Hepatocyte (in vitro differentiated cells): ENCODE results near the gene HOXB6. TPM values are rescaled to one million over a fixed set of nuclear protein-coding genes. Genes with fewer than 3 reads are reported as not detected.
A peak's percentile ranks its signal among the peaks of the same experiment; 100 is the strongest.

Experiments
- DNase-seq: peaks from one replicate; pipeline ENCODE4 v3.0.0-alpha.2; 2016; ENCODE audit warnings: low spot score
- H2AFZ ChIP-seq: fragments of 200-600 bp; sonication (generic); 2 replicates; pipeline ENCODE4 v1.6.0; 2016; ENCODE audit warnings: antibody characterized with exemption, mild to moderate bottlenecking
- H3K27ac ChIP-seq: fragments of 200-600 bp; sonication (generic); 2 replicates; pipeline ENCODE4 v1.5.1; 2016; ENCODE audit warnings: mild to moderate bottlenecking
- H3K27me3 ChIP-seq: fragments of 200-600 bp; sonication (generic); 2 replicates; pipeline ENCODE4 v1.6.1; 2016
- H3K36me3 ChIP-seq: fragments of 200-600 bp; sonication (generic); replicated peaks from 2 replicates; pipeline ENCODE4 v1.5.1; 2016; ENCODE audit warnings: low read depth; ENCODE audit not compliant: insufficient read depth
- H3K4me1 ChIP-seq: fragments of 200-600 bp; sonication (generic); 2 replicates; pipeline ENCODE4 v1.5.1; 2016; ENCODE audit warnings: mild to moderate bottlenecking, moderate library complexity; ENCODE audit not compliant: insufficient read depth
- H3K4me2 ChIP-seq: fragments of 200-600 bp; sonication (generic); 2 replicates; pipeline ENCODE4 v1.6.0; 2016
- H3K4me3 ChIP-seq: fragments of 200-600 bp; sonication (generic); 2 replicates; pipeline ENCODE4 v1.5.1; 2016; ENCODE audit warnings: mild to moderate bottlenecking
- H3K79me2 ChIP-seq: fragments of 200-600 bp; sonication (generic); 2 replicates; pipeline ENCODE4 v1.6.0; 2017; ENCODE audit warnings: mild to moderate bottlenecking
- H3K9me2 ChIP-seq: fragments of 200-600 bp; sonication (generic); replicated peaks from 2 replicates; pipeline ENCODE4 v1.6.0; 2017; ENCODE audit warnings: mild to moderate bottlenecking; ENCODE audit not compliant: insufficient read depth
- H3K9me3 ChIP-seq: fragments of 200-600 bp; sonication (generic); 2 replicates; pipeline ENCODE4 v1.5.1; 2016; ENCODE audit warnings: low read depth, mild to moderate bottlenecking
- H4K20me1 ChIP-seq: fragments of 200-600 bp; sonication (generic); 2 replicates; pipeline ENCODE4 v1.6.0; 2016; ENCODE audit warnings: mild to moderate bottlenecking; ENCODE audit not compliant: insufficient read depth, poor library complexity, severe bottlenecking
- EZH2 ChIP-seq: fragments of 200-600 bp; sonication (generic); IDR thresholded peaks from 2 replicates; pipeline ENCODE4 v1.6.1; 2016; ENCODE audit warnings: antibody characterized with exemption, mild to moderate bottlenecking, borderline replicate concordance
- EZH2phosphoT487 ChIP-seq: fragments of 200-600 bp; sonication (generic); IDR thresholded peaks from one replicate; pipeline ENCODE4 v1.6.1; 2018; ENCODE audit warnings: antibody characterized with exemption, mild to moderate bottlenecking, low read depth, moderate library complexity; ENCODE audit not compliant: unreplicated experiment, severe bottlenecking
- WGBS: methylation state at CpG from one replicate; pipeline ENCODE4 v1.1.6; 2016; ENCODE audit warnings: low lambda C conversion rate; ENCODE audit errors: missing lambda C conversion rate; 5-methylcytosine and 5-hydroxymethylcytosine counted together
- polyA plus RNA-seq: library from polyadenylated mRNA; unstranded; fragments of >200 nt; fragmentation: Nextera tagmentation; extraction: Ambion mirVana; gene quantifications from 2 replicates; pipeline ENCODE4 v1.2.1, GENCODE V29; 2016
- total RNA-seq: library from RNA; depleted of rRNA; stranded (reverse); fragments of >200 nt; gene quantifications from 2 replicates; pipeline ENCODE4 v1.2.3, GENCODE V29; 2014
- TF ChIP-seq, protein P1 (sequence below): fragments of 200-600 bp; sonication (generic); IDR thresholded peaks from 2 replicates; pipeline ENCODE4 v1.5.1; 2016; ENCODE audit warnings: antibody characterized with exemption, mild to moderate bottlenecking; ENCODE audit not compliant: poor library complexity

HOXB6 gene
- total and polyA plus RNA-seq, 2 experiments from 2014 or later: 4.8 to 7.7 TPM

DNA sequence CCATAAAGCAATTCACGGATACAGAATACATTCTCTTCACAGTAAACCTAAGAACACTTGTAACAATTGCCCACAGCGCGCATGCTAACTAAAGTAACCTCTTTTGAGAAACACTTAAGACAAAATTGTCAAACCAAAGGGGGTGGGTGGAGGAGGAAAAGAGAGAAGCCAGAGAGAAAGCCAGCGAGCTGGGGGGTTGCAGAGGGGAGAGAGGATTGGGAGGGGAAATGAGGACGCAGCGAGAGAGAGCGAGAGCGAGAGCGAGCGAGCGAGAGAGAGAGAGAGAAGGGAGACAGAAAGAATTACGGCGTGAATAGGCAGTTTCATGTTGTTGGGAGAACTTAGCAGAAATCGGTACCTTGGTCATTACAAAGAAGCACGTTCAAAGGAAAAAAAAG lies 7.7 kb upstream of the HOXB6 start:
- Histone ChIP-seq H3K4me1 (no peaks in the 10 kb centered on the region), H3K9me2 (no peaks in the 10 kb centered on the region), H3K79me2 (no peaks in the 10 kb centered on the region), H3K9me3 (no peaks in the 10 kb centered on the region), H3K27ac (peak overlapping the region; percentile 77), H3K36me3 (no peaks in the 10 kb centered on the region), H3K4me3 (peak overlapping the region; percentile 1), H3K27me3 (peaks cover 96% of the 10 kb centered on the region), H4K20me1 (no peaks in the 10 kb centered on the region), H3K4me2 (peak overlapping the region; percentile 78), H2AFZ (peak overlapping the region; percentile 9)
- no peak for DNase-seq
- 4% methylated on average over 13 of the region's 15 CpGs for WGBS
- TF ChIP-seq EZH2phosphoT487: peak; percentile 85
- TF ChIP-seq EZH2: peak; percentile 89
- TF ChIP-seq, protein P1, sequence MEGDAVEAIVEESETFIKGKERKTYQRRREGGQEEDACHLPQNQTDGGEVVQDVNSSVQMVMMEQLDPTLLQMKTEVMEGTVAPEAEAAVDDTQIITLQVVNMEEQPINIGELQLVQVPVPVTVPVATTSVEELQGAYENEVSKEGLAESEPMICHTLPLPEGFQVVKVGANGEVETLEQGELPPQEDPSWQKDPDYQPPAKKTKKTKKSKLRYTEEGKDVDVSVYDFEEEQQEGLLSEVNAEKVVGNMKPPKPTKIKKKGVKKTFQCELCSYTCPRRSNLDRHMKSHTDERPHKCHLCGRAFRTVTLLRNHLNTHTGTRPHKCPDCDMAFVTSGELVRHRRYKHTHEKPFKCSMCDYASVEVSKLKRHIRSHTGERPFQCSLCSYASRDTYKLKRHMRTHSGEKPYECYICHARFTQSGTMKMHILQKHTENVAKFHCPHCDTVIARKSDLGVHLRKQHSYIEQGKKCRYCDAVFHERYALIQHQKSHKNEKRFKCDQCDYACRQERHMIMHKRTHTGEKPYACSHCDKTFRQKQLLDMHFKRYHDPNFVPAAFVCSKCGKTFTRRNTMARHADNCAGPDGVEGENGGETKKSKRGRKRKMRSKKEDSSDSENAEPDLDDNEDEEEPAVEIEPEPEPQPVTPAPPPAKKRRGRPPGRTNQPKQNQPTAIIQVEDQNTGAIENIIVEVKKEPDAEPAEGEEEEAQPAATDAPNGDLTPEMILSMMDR: no peak

DNA sequence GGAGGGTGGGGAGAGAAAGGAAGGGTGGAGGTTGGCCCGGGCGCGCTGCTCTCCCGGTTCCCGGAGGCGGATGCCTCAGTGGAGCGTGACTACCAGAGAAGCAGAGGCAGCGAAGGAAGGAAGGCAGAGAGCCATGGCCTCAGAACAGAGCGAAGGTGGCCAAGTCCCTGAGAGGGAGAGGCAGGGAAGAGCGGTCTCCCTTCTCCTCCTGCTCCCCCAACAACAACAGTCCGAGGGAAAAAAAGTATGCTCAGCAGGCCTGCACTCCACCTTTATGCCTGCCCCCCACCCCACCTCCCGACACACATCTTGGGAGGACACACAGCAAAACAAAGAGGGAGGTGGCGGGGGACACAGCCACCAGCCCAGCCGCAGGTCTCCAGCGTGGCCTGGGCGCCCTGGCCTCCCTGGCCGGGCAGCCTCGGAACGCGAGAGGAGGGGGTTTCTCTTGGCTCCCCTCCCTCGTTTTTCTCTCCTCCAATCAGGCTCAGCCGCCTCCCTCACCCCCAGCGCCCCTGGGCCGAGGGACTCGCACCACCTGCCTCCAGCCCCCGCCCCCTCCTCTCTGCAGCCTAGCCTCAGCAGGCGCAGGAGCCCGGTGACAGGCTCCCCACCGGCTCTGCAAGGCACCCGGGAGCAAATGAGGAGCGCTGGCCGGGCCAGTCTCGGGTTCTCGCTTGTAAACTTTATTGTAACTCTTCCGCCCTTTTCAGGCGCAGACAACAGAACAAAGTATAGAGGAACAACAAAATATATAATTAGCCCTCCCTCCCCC lies 7.1 kb upstream of the HOXB6 start:
- Histone ChIP-seq H3K27me3 (peaks cover 96% of the 10 kb centered on the region), H3K27ac (peak overlapping the region; percentile 77), H3K9me3 (no peaks in the 10 kb centered on the region), H3K4me1 (no peaks in the 10 kb centered on the region), H3K36me3 (no peaks in the 10 kb centered on the region), H2AFZ (peak overlapping the region; percentile 9), H4K20me1 (no peaks in the 10 kb centered on the region), H3K79me2 (no peaks in the 10 kb centered on the region), H3K4me2 (peak overlapping the region; percentile 78), H3K4me3 (peak overlapping the region; percentile 1), H3K9me2 (no peaks in the 10 kb centered on the region)
- DNase-seq: no peak
- 7% methylated on average over 25 of the region's 36 CpGs for WGBS
- peak; percentile 77 for TF ChIP-seq EZH2
- TF ChIP-seq, protein P1: no peak

DNA sequence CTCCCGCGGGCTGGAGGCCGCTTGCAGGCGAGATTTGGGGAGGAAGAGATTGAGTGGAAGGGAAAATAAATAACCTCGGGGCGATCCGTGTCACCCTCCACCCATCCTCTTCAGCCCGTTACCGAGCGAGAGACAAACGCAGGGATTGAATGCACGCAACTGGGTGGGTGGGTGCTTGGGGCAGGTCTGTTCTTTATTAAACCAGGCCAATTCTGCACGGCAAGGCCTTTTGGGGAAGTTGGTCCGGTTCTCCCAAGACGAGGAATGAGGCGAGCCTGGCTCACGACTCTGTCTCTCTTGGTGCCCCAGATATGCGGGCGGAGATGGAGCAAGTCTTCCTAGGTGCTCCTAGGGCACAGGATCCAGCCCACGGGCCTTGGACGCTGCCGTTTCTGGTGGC lies 6.4 kb upstream of the HOXB6 start:
- H4K20me1 ChIP-seq: no peaks in the 10 kb centered on the region
- no peaks in the 10 kb centered on the region for H3K79me2 ChIP-seq
- H3K27me3 ChIP-seq: peaks cover 96% of the 10 kb centered on the region
- H3K27ac ChIP-seq: peak overlapping the region; percentile 77
- TF ChIP-seq EZH2: no peak
- TF ChIP-seq EZH2phosphoT487: no peak
- TF ChIP-seq, protein P1: no peak
- H3K4me3 ChIP-seq: peak overlapping the region; percentile 28
- DNase-seq: no peak
- no peaks in the 10 kb centered on the region for H3K4me1 ChIP-seq
- H3K9me2 ChIP-seq: no peaks in the 10 kb centered on the region
- H3K9me3 ChIP-seq: no peaks in the 10 kb centered on the region
- peak overlapping the region; percentile 78 for H3K4me2 ChIP-seq
- 10% methylated on average over 22 of the region's 22 CpGs for WGBS
- peak overlapping the region; percentile 80 for H2AFZ ChIP-seq
- H3K36me3 ChIP-seq: no peaks in the 10 kb centered on the region
